NCI-H2171 treated with DMSO at 0.1 percent for 48 hours (cell line): ENCODE results near the gene NTM.

Source experiments
- DNase-seq: peaks from one replicate; lab custom pipeline; 2025; lab: John Stamatoyannopoulos, UW

NTM gene

GRCh38 chr11:131922220-131922619 lies 551.8 kb downstream of the NTM start:
- DNase-seq = no peak

- no peak for DNase-seq
Measured at GRCh38 chr11:131923309-131923708, 552.9 kb downstream of the NTM start.

GRCh38 chr11:131924001-131924400 lies 553.6 kb downstream of the NTM start:
- no peak for DNase-seq

- DNase-seq = no peak
Measured at GRCh38 chr11:131924457-131925201, 554.2 kb downstream of the NTM start.

- DNase-seq = no peak
Measured at GRCh38 chr11:131925829-131926228, 555.4 kb downstream of the NTM start.

GRCh38 chr11:131928992-131929391 lies 558.6 kb downstream of the NTM start:
- DNase-seq = no peak

GRCh38 chr11:131932584-131933325 lies 562.3 kb downstream of the NTM start:
- DNase-seq = no peak

GRCh38 chr11:131934006-131934405 lies 563.6 kb downstream of the NTM start:
- no peak for DNase-seq

GRCh38 chr11:131938351-131938751 lies 567.9 kb downstream of the NTM start:
- DNase-seq = no peak

GRCh38 chr11:131940126-131940525 lies 569.7 kb downstream of the NTM start:
- no peak for DNase-seq

- DNase-seq = no peak
Measured at GRCh38 chr11:131942878-131943277, 572.5 kb downstream of the NTM start.

- DNase-seq = no peak
Measured at GRCh38 chr11:131943295-131943694, 572.9 kb downstream of the NTM start.

GRCh38 chr11:131944736-131945135 lies 574.3 kb downstream of the NTM start:
- DNase-seq = no peak

GRCh38 chr11:131945706-131946105 lies 575.3 kb downstream of the NTM start:
- DNase-seq = no peak

GRCh38 chr11:131947511-131947910 lies 577.1 kb downstream of the NTM start:
- DNase-seq = no peak

GRCh38 chr11:131951121-131951520 lies 580.7 kb downstream of the NTM start:
- DNase-seq = no peak

- no peak for DNase-seq
Measured at GRCh38 chr11:131954146-131954545, 583.7 kb downstream of the NTM start.

GRCh38 chr11:131955904-131956303 lies 585.5 kb downstream of the NTM start:
- DNase-seq = no peak

GRCh38 chr11:131957201-131957600 lies 586.8 kb downstream of the NTM start:
- DNase-seq = no peak

- no peak for DNase-seq
Measured at GRCh38 chr11:131957875-131958274, 587.5 kb downstream of the NTM start.

GRCh38 chr11:131962818-131963217 lies 592.4 kb downstream of the NTM start:
- no peak for DNase-seq

GRCh38 chr11:131964698-131965483 lies 594.5 kb downstream of the NTM start:
- DNase-seq = no peak

- DNase-seq = no peak
Measured at GRCh38 chr11:131965504-131965903, 595.1 kb downstream of the NTM start.
